ENCODE data around the gene CHL1. TPM values are rescaled to one million over a fixed set of nuclear protein-coding genes. Genes with fewer than 3 reads are reported as not detected.

Gene CHL1
- total RNA-seq, 2 donors from 2014 or later: 3.0 to 10.6 TPM

- 65 to 78% methylated on average over 5 of the region's 5 CpGs for WGBS, 2 donors
- H3K36me3 ChIP-seq (replicated peaks in 1 of 2; ENCODE audit: insufficient read depth in 1 of 2, low read depth in 2 of 2): no peaks in the 10 kb centered on the region
- ATAC-seq: no peak
- H3K9me3 ChIP-seq: no peaks in the 10 kb centered on the region
- no peaks in the 10 kb centered on the region for H3K4me1 ChIP-seq
- H3K27me3 ChIP-seq: no peaks in the 10 kb centered on the region
- no peak overlapping the region for H3K4me3 ChIP-seq
- intact Hi-C loops (cut with DNase I): no loop called here
- DNase-seq: no peak
- no peak overlapping the region for H3K27ac ChIP-seq
- TF ChIP-seq POLR2A (IDR thresholded peaks at IDR 0.05) (no peak), CTCF (IDR thresholded peaks at IDR 0.05) (no peak)
Measured at GRCh38 chr3:420584-420983, 224.0 kb downstream of the CHL1 start.

- intact Hi-C loops (cut with DNase I): no loop called here
- DNase-seq (no peak), ATAC-seq (no peak)
- Histone ChIP-seq H3K4me1 (no peaks in the 10 kb centered on the region), H3K9me3 (no peaks in the 10 kb centered on the region), H3K27ac (no peak overlapping the region), H3K4me3 (no peak overlapping the region), H3K36me3 (replicated peaks in 1 of 2; ENCODE audit: insufficient read depth in 1 of 2, low read depth in 2 of 2) (no peaks in the 10 kb centered on the region), H3K27me3 (no peaks in the 10 kb centered on the region)
- no peak for TF ChIP-seq POLR2A (IDR thresholded peaks at IDR 0.05)
- WGBS, 2 donors: 41 to 52% methylated on average over 3 of the region's 3 CpGs
Measured at GRCh38 chr3:425079-425478, 228.5 kb downstream of the CHL1 start.

GRCh38 chr3:426072-426471 is 229.5 kb downstream of the CHL1 start:
- TF ChIP-seq CTCF (IDR thresholded peaks at IDR 0.05) (no peak), POLR2A (IDR thresholded peaks at IDR 0.05) (no peak)
- DNase-seq: no peak
- Histone ChIP-seq H3K36me3 (replicated peaks in 1 of 2; ENCODE audit: insufficient read depth in 1 of 2, low read depth in 2 of 2) (no peaks in the 10 kb centered on the region), H3K9me3 (no peaks in the 10 kb centered on the region), H3K4me1 (no peaks in the 10 kb centered on the region), H3K27me3 (no peaks in the 10 kb centered on the region), H3K4me3 (no peak overlapping the region), H3K27ac (no peak overlapping the region)
- intact Hi-C loops (cut with DNase I): no loop called here
- no peak for ATAC-seq
- 14 to 27% methylated on average over 1 of the region's 1 CpG for WGBS, 2 donors

- Histone ChIP-seq H3K9me3 (no peaks in the 10 kb centered on the region), H3K4me3 (no peak overlapping the region), H3K27ac (no peak overlapping the region), H3K4me1 (no peaks in the 10 kb centered on the region), H3K27me3 (no peaks in the 10 kb centered on the region), H3K36me3 (replicated peaks in 1 of 2; ENCODE audit: insufficient read depth in 1 of 2, low read depth in 2 of 2) (no peaks in the 10 kb centered on the region)
- ATAC-seq (no peak), DNase-seq (no peak)
- TF ChIP-seq CTCF (IDR thresholded peaks at IDR 0.05): no peak
- no peak for TF ChIP-seq POLR2A (IDR thresholded peaks at IDR 0.05)
- intact Hi-C loops (cut with DNase I): no loop called here
- WGBS, 2 donors: 39 to 61% methylated on average over 4 of the region's 4 CpGs
Measured at GRCh38 chr3:427128-427527, 230.6 kb downstream of the CHL1 start.

- ATAC-seq (no peak), DNase-seq (no peak)
- H3K4me3 ChIP-seq: no peak overlapping the region
- TF ChIP-seq CTCF (IDR thresholded peaks at IDR 0.05) (no peak), POLR2A (IDR thresholded peaks at IDR 0.05) (no peak)
- 47 to 58% methylated on average over 4 of the region's 4 CpGs for WGBS, 2 donors
- H3K36me3 ChIP-seq (replicated peaks in 1 of 2; ENCODE audit: insufficient read depth in 1 of 2, low read depth in 2 of 2): no peaks in the 10 kb centered on the region
- H3K4me1 ChIP-seq: no peaks in the 10 kb centered on the region
- no peak overlapping the region for H3K27ac ChIP-seq
- no peaks in the 10 kb centered on the region for H3K27me3 ChIP-seq
- no peaks in the 10 kb centered on the region for H3K9me3 ChIP-seq
- intact Hi-C loops (cut with DNase I): no loop called here
Measured at GRCh38 chr3:430186-430585, 233.6 kb downstream of the CHL1 start.

All from body of pancreas (tissue), 4 donors.